Osteocyte (in vitro differentiated cells): ENCODE data around the gene WWP2. TPM values are rescaled to one million over a fixed set of nuclear protein-coding genes. Genes with fewer than 3 reads are reported as not detected.

ENCODE experiments used
- DNase-seq: peaks from one replicate; pipeline ENCODE4 v3.0.0; 2021; ENCODE audit warnings: mixed read lengths; ENCODE audit not compliant: unreplicated experiment; ENCODE audit errors: extremely low spot score
- H3K27ac Mint-ChIP-seq: one replicate; pipeline ENCODE4 v1.8.0; 2021; ENCODE audit warnings: mild to moderate bottlenecking, mixed read lengths; ENCODE audit not compliant: unreplicated experiment
- H3K27me3 Mint-ChIP-seq: one replicate; pipeline ENCODE4 v1.8.0; 2021; ENCODE audit warnings: mixed read lengths; ENCODE audit not compliant: unreplicated experiment
- H3K36me3 Mint-ChIP-seq: one replicate; pipeline ENCODE4 v1.8.0; 2021; ENCODE audit warnings: mixed read lengths; ENCODE audit not compliant: unreplicated experiment
- H3K4me1 Mint-ChIP-seq: one replicate; pipeline ENCODE4 v1.8.0; 2021; ENCODE audit warnings: mixed read lengths; ENCODE audit not compliant: unreplicated experiment
- H3K4me3 Mint-ChIP-seq: one replicate; pipeline ENCODE4 v1.8.0; 2021; ENCODE audit warnings: mild to moderate bottlenecking, moderate library complexity, mixed read lengths; ENCODE audit not compliant: unreplicated experiment
- H3K9me3 Mint-ChIP-seq: one replicate; pipeline ENCODE4 v1.8.0; 2021; ENCODE audit warnings: mixed read lengths; ENCODE audit not compliant: unreplicated experiment
- CTCF ChIP-seq: fragments of 200-600 bp; sonication (generic); IDR thresholded peaks from 2 replicates; pipeline ENCODE4 v1.5.0; 2021; ENCODE audit warnings: antibody characterized with exemption, mild to moderate bottlenecking, moderate library complexity
- total RNA-seq: library from RNA; stranded (reverse); gene quantifications from 2 replicates; pipeline ENCODE4 v1.2.1, GENCODE V29; 2021

Gene WWP2
- total RNA-seq, 1 donor from 2014 or later, result 36.2 TPM

DNA sequence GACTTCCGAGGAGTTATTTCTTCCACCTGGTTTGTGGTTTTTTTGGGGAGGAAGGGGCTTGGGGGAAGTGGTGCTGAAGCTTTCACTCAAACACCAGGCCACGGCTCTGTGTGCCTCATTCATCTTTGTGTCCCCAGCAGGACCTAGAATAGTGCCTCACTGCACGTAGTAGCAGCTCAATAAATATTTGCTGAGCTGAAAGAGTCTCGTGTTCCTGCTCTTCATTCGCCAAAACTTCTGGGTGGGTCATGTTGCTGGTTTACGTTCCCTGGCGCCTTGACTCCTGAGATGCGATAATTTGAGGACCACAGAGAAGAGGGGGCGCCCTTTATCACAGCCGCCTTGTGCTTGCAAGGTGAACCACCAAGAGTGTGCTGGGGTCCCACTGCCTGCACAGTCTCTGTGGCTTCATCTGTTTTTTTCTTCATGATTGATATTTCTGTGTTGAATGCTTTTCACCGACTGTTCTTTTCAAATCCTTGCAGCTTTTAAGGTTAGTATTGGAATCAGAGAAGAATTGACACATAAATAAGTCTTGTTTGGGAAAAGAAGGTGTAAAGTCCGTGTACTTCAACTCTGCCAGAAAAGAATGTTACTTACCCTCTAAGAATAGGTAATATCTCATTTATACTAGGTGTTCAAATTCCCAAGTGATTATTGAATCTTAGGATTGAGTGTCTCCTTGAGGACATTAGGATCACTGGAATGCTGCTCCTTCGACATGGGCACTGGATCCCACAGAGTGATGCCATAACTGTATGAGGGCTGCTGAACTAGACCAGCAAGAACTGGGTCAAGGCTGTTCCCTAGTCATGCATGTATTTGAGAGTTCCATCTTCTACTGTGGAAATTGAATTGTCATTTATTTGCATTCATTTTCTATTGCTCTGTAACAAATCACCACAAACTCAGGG lies 96.3 kb downstream of the WWP2 start:
- Mint-ChIP-seq H3K27me3 (no peaks in the 10 kb centered on the region), H3K4me1 (peaks cover 14% of the 10 kb centered on the region), H3K9me3 (no peaks in the 10 kb centered on the region), H3K4me3 (no peak overlapping the region), H3K27ac (no peak overlapping the region), H3K36me3 (peaks cover 15% of the 10 kb centered on the region)
- no peak for DNase-seq
- no peak for TF ChIP-seq CTCF

DNA sequence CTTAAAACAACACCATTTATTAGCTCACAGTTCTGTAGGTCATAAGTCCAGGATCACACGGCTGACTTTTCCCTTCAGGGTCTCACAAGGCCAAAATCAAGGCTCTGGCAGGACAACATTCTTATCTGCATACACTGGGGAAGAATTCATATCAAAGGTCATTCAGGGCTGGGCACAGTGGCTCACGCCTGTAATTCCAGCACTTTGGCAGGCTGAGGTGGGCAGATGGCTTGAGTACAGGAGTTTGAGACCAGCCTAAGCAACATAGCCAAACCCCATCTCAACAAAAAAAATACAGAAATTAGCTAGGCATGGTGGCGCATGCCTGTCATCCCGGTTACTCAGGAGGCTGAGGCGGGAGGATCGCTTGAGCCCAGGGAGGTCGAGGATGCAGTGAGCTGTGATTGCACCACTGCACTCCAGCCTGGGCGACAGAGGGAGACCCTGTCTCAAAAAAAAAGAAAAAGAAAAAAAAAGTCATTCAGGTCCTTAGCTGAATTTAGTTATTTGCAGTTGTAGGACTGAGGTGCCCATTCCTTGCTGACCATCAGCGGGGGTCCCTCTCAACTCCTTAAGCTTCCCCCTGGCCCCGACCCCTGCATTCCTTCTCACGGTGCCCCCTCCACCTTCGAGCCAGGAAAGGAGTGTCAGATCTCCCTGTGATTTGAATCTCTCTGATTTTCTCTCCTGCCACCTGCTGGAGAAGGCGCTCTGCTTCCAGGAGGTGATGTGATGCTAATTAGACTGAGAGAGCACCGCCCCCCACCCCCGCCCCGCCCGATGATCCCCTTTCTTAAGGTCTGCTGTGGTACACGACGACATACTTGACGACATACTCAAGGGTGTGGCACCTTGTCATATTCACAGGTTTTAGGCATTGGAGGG lies 97.2 kb downstream of the WWP2 start:
- Mint-ChIP-seq H3K9me3 (no peaks in the 10 kb centered on the region), H3K27ac (no peak overlapping the region), H3K36me3 (peaks cover 7% of the 10 kb centered on the region), H3K4me1 (peaks cover 14% of the 10 kb centered on the region), H3K4me3 (no peak overlapping the region), H3K27me3 (no peaks in the 10 kb centered on the region)
- no peak for DNase-seq
- peak; percentile 38 for TF ChIP-seq CTCF

DNA sequence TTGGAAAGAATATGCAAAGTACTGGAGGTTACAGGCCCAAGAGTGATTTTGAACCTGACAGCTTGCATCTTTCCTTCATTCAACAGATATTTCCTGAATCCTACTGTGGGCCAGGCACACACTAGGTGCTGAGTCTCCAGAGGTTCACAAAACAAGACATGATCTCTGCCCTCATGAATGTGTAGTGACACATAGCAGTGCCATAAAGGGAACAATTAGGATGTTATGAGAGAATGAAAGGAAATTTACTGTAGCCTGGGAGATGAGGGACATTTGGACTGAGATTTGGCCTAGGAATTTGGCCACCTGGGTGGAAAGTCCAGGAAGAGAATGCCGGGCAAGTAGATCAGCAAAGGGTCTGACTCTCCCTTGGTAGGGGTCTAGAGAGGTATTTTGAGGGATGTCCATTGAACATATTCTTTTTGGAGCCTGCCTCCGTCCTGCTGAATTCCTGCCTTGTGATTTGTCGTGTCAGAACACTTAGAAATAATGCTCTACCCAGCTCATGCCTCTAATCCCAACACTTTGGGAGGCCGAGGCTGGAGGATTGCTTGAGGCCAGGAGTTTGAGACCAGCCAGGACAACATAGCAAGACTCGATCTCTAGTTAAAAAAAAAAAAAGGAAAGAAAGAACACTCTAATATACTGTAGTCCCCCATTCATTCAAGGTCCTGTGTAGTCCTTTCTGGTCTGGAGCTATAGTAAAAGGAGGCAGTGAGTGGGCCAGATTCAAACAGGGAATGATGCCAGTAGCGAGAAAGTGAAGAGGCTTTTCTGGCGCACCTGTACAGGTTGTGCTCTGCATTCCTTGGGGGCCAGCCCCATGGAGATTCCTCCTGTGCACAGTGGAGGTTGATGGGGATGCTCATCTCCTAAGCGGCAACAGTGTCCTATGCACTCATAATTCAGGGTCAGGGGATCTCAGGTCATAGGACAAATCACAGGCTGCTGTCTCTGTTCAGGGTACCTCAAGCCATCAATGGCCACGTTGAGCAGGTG lies 98.4 kb downstream of the WWP2 start:
- H3K36me3 Mint-ChIP-seq, result peaks cover 7% of the 10 kb centered on the region
- H3K9me3 Mint-ChIP-seq, result no peaks in the 10 kb centered on the region
- peaks cover 14% of the 10 kb centered on the region for H3K4me1 Mint-ChIP-seq
- no peak overlapping the region for H3K27ac Mint-ChIP-seq
- H3K27me3 Mint-ChIP-seq, result no peaks in the 10 kb centered on the region
- no peak for DNase-seq
- no peak overlapping the region for H3K4me3 Mint-ChIP-seq
- no peak for TF ChIP-seq CTCF

DNA sequence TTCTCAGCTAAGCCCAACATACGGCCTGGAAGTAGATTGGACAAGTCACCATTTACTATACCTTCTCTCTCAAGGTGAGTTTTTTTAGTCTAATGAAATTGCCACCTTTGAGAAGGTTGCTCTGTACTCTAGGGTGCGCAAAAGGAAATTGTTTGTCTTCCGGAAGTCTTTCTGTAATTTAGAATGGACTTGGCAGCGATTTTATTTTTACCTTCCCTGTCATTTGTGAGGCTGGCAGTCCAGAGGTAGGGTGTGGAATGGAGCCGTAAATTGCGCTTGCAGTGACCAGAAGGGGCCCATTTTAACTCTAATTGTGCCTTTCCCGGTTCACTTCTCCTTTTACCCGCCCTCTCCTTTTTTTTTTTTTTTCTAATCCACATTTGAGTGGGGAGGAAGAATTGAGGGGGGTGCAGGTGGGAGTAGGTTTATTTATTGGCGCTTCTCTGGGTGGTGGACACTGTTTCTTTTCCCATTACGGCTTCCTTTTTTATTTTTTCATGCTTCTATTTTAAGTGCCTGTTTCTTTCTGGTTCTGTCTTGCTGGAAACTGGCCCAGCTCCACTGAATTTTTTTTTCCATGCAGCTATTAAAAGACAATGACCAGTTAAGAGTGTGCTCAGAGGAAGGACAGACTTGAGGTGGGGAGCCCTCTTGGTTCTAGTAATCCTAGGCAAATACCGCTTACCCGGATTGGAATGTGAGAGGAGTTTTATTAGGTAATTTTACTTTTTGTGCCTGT lies 99.3 kb downstream of the WWP2 start:
- DNase-seq, result no peak
- H3K4me3 Mint-ChIP-seq, result no peak overlapping the region
- H3K9me3 Mint-ChIP-seq, result no peaks in the 10 kb centered on the region
- H3K27ac Mint-ChIP-seq, result peak overlapping the region; percentile 74
- no peak for TF ChIP-seq CTCF
- H3K4me1 Mint-ChIP-seq, result peaks cover 14% of the 10 kb centered on the region
- no peaks in the 10 kb centered on the region for H3K27me3 Mint-ChIP-seq
- peaks cover 5% of the 10 kb centered on the region for H3K36me3 Mint-ChIP-seq
